KMS-11 (cell line): ENCODE results near the gene ANKRD13B.
A peak's percentile ranks its signal among the peaks of the same experiment; 100 is the strongest.

Source experiments
- H2AFZ ChIP-seq: fragments of 200-600 bp; sonication (generic); 2 replicates; pipeline ENCODE4 v1.6.1; 2016; ENCODE audit warnings: antibody characterized with exemption, mixed run types, low read depth
- H3K27ac ChIP-seq: fragments of 200-600 bp; sonication (generic); 2 replicates; pipeline ENCODE4 v1.6.1; 2016; ENCODE audit warnings: mild to moderate bottlenecking, mixed run types
- H3K27me3 ChIP-seq: fragments of 200-600 bp; sonication (generic); 2 replicates; pipeline ENCODE4 v1.6.1; 2017; ENCODE audit warnings: mild to moderate bottlenecking, low read depth, mixed run types, moderate library complexity; ENCODE audit not compliant: insufficient read depth
- H3K36me3 ChIP-seq: fragments of 200-600 bp; sonication (generic); 2 replicates; pipeline ENCODE4 v1.6.1; 2017; ENCODE audit warnings: mild to moderate bottlenecking, mixed run types; ENCODE audit not compliant: insufficient read depth
- H3K4me1 ChIP-seq: fragments of 200-600 bp; sonication (generic); 2 replicates; pipeline ENCODE4 v1.6.1; 2016; ENCODE audit warnings: mild to moderate bottlenecking, low read depth, mixed run types; ENCODE audit not compliant: poor library complexity, severe bottlenecking
- H3K4me2 ChIP-seq: fragments of 200-600 bp; sonication (generic); 2 replicates; pipeline ENCODE4 v1.7.0; 2016; ENCODE audit warnings: mild to moderate bottlenecking, mixed run types
- H3K4me3 ChIP-seq: fragments of 200-600 bp; sonication (generic); IDR thresholded peaks from 2 replicates; pipeline ENCODE4 v1.6.1; 2017; ENCODE audit warnings: low read depth, low read length, mixed read lengths; ENCODE audit not compliant: insufficient read depth
- H3K79me2 ChIP-seq: fragments of 200-600 bp; sonication (generic); 2 replicates; pipeline ENCODE4 v1.6.1; 2016; ENCODE audit warnings: low read depth, mixed run types; ENCODE audit not compliant: insufficient read depth
- H3K9ac ChIP-seq: fragments of 200-600 bp; sonication (generic); 2 replicates; pipeline ENCODE4 v1.6.1; 2016; ENCODE audit warnings: mild to moderate bottlenecking, mixed run types
- H4K20me1 ChIP-seq: fragments of 200-600 bp; sonication (generic); 2 replicates; pipeline ENCODE4 v1.6.1; 2016; ENCODE audit warnings: mild to moderate bottlenecking, mixed run types; ENCODE audit not compliant: insufficient read depth
- CTCF ChIP-seq: fragments of 200-600 bp; sonication (generic); conservative IDR thresholded peaks from 2 replicates; pipeline ENCODE4 v1.6.1; 2017; ENCODE audit warnings: low read depth, mild to moderate bottlenecking, antibody characterized with exemption, low read length, moderate library complexity, mixed read lengths

The ANKRD13B gene

GRCh38 chr17:29629839-29630238, 36.9 kb downstream of the ANKRD13B start:
- Histone ChIP-seq H2AFZ (no peak overlapping the region), H3K4me1 (no peaks in the 10 kb centered on the region), H3K79me2 (no peaks in the 10 kb centered on the region), H3K9ac (no peak overlapping the region), H3K36me3 (no peaks in the 10 kb centered on the region), H3K4me3 (no peak overlapping the region), H4K20me1 (no peaks in the 10 kb centered on the region), H3K27me3 (no peaks in the 10 kb centered on the region), H3K4me2 (no peak overlapping the region), H3K27ac (no peak overlapping the region)
- no peak for TF ChIP-seq CTCF

- Histone ChIP-seq H3K36me3 (no peaks in the 10 kb centered on the region), H3K4me1 (no peaks in the 10 kb centered on the region), H3K4me3 (no peak overlapping the region), H3K27ac (no peak overlapping the region), H2AFZ (no peak overlapping the region), H3K79me2 (no peaks in the 10 kb centered on the region), H4K20me1 (no peaks in the 10 kb centered on the region), H3K27me3 (no peaks in the 10 kb centered on the region), H3K9ac (no peak overlapping the region), H3K4me2 (no peak overlapping the region)
- no peak for TF ChIP-seq CTCF
These were observed 37.8 kb downstream of the ANKRD13B start for GRCh38 chr17:29630630-29631193.

GRCh38 chr17:29633886-29634285, 41.0 kb downstream of the ANKRD13B start:
- TF ChIP-seq CTCF: no peak

GRCh38 chr17:29640413-29640812, 47.5 kb downstream of the ANKRD13B start:
- H3K27ac ChIP-seq: no peak overlapping the region
- H3K9ac ChIP-seq: no peak overlapping the region
- H3K4me2 ChIP-seq: peak overlapping the region; percentile 49; the same call in 1 of the 2 replicates

More at GRCh38 chr17:29633886-29634285, 41.0 kb downstream of the ANKRD13B start:
- no peak overlapping the region for H3K27ac ChIP-seq
- H3K79me2 ChIP-seq: no peaks in the 10 kb centered on the region
- peaks cover 5% of the 10 kb centered on the region for H3K4me1 ChIP-seq
- no peaks in the 10 kb centered on the region for H3K27me3 ChIP-seq
- H3K4me3 ChIP-seq: no peak overlapping the region
- no peak overlapping the region for H3K4me2 ChIP-seq
- no peak overlapping the region for H2AFZ ChIP-seq
- no peaks in the 10 kb centered on the region for H4K20me1 ChIP-seq
- no peaks in the 10 kb centered on the region for H3K36me3 ChIP-seq
- H3K9ac ChIP-seq: no peak overlapping the region

More at GRCh38 chr17:29640413-29640812, 47.5 kb downstream of the ANKRD13B start:
- Histone ChIP-seq H3K27me3 (no peaks in the 10 kb centered on the region), H3K4me3 (no peak overlapping the region), H3K79me2 (no peaks in the 10 kb centered on the region), H2AFZ (no peak overlapping the region), H4K20me1 (no peaks in the 10 kb centered on the region), H3K4me1 (peaks cover 32% of the 10 kb centered on the region), H3K36me3 (no peaks in the 10 kb centered on the region)
- no peak for TF ChIP-seq CTCF
